Endometrial microvascular endothelial cells (primary cell): ENCODE results near the gene CSGALNACT2. TPM values are rescaled to one million over a fixed set of nuclear protein-coding genes. Genes with fewer than 3 reads are reported as not detected.
"Not testable (repeated sequence)": the region's sequence is repeated elsewhere in the genome, so short reads cannot be mapped to it uniquely, and the experiment has no call there.

Source experiments
- in situ Hi-C: cut with HindIII; loops from 2 replicates; pipeline ENCODE4 v1.10.0; 2017; ENCODE audit warnings: low sequenced_read_pairs, low pct_unique_long_range_greater_than_20kb; ENCODE audit errors: inconsistent ontology term
- total RNA-seq: library from RNA; depleted of rRNA; stranded (reverse); fragments of >200 nt; gene quantifications from one replicate; pipeline ENCODE4 v1.2.3, GENCODE V29; 2015; ENCODE audit errors: inconsistent ontology term

The CSGALNACT2 gene
- total RNA-seq, 1 donor from 2014 or later: 20.9 TPM

GRCh38 chr10:43218951-43219837, 80.9 kb downstream of the CSGALNACT2 start:
- in situ Hi-C loops: no loop called here

GRCh38 chr10:43219848-43220247, 81.6 kb downstream of the CSGALNACT2 start:
- in situ Hi-C loops: no loop called here

GRCh38 chr10:43220251-43220650, 82.0 kb downstream of the CSGALNACT2 start:
- in situ Hi-C loops: not testable (repeated sequence)

- in situ Hi-C loops: no loop called here
These were observed 82.6 kb downstream of the CSGALNACT2 start for GRCh38 chr10:43220657-43221418.

- in situ Hi-C loops: no loop called here
These were observed 83.4 kb downstream of the CSGALNACT2 start for GRCh38 chr10:43221419-43222209.

GRCh38 chr10:43222210-43222720, 84.0 kb downstream of the CSGALNACT2 start:
- in situ Hi-C loops: no loop called here

- in situ Hi-C loops: no loop called here
These were observed 84.8 kb downstream of the CSGALNACT2 start for GRCh38 chr10:43223056-43223455.

- in situ Hi-C loops: no loop called here
These were observed 86.1 kb downstream of the CSGALNACT2 start for GRCh38 chr10:43224321-43224720.

- in situ Hi-C loops: no loop called here
These were observed 87.0 kb downstream of the CSGALNACT2 start for GRCh38 chr10:43225004-43225786.

- in situ Hi-C loops: no loop called here
These were observed 87.5 kb downstream of the CSGALNACT2 start for GRCh38 chr10:43225787-43226153.

- in situ Hi-C loops: no loop called here
These were observed 88.2 kb downstream of the CSGALNACT2 start for GRCh38 chr10:43226441-43226840.

- in situ Hi-C loops: no loop called here
These were observed 88.9 kb downstream of the CSGALNACT2 start for GRCh38 chr10:43226851-43227845.

- in situ Hi-C loops: no loop called here
These were observed 89.9 kb downstream of the CSGALNACT2 start for GRCh38 chr10:43227911-43228782.

GRCh38 chr10:43228783-43229207, 90.5 kb downstream of the CSGALNACT2 start:
- in situ Hi-C loops: no loop called here

GRCh38 chr10:43229208-43230061, 91.2 kb downstream of the CSGALNACT2 start:
- in situ Hi-C loops: no loop called here
